ENCODE results near the gene ASH1L. TPM values are rescaled to one million over a fixed set of nuclear protein-coding genes. Genes with fewer than 3 reads are reported as not detected.

Gene ASH1L
- total and polyA plus RNA-seq, 2 experiments from 2014 or later, result 23.6 to 24.7 TPM

DNA sequence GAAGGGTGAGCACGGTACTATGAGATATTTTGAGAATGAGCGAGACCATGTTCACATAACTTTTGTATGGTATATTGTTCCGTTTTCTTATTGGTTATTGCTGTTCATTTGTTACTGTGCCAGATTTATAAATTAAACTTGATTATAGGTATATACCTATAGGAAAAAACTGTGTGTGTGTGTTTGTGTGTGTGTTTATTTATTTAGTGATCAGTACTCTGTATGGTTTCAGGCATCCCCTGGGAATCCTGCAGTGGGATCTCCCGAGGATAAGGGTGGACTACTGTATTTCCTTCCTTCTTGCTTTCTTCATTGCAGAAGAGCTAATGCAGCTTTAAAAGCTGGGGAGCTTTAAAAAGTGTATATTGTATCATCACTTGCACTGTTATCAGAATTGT is 8.0 kb upstream of the ASH1L start:
- Mint-ChIP-seq H3K4me1 (no peaks in the 10 kb centered on the region), H3K36me3 (ENCODE audit: low read depth) (peaks cover 21% of the 10 kb centered on the region), H3K27me3 (ENCODE audit: insufficient read depth, low read depth, poor library complexity) (peaks cover 2% of the 10 kb centered on the region), H3K4me3 (no peak overlapping the region), H3K27ac (no peak overlapping the region), H3K9me3 (no peaks in the 10 kb centered on the region)
- H3K79me2 ChIP-seq (replicated peaks; ENCODE audit: insufficient read depth), result peaks cover 63% of the 10 kb centered on the region
- H3K4me1 ChIP-seq (ENCODE audit: insufficient read depth), result no peaks in the 10 kb centered on the region
- no peak for ATAC-seq
- TF ChIP-seq STAT1 (IDR thresholded peaks at IDR 0.05; ENCODE audit: unreplicated experiment), result no peak
- TF ChIP-seq JUNB (IDR thresholded peaks at IDR 0.05; ENCODE audit: unreplicated experiment), result no peak
- TF ChIP-seq, protein P1, sequence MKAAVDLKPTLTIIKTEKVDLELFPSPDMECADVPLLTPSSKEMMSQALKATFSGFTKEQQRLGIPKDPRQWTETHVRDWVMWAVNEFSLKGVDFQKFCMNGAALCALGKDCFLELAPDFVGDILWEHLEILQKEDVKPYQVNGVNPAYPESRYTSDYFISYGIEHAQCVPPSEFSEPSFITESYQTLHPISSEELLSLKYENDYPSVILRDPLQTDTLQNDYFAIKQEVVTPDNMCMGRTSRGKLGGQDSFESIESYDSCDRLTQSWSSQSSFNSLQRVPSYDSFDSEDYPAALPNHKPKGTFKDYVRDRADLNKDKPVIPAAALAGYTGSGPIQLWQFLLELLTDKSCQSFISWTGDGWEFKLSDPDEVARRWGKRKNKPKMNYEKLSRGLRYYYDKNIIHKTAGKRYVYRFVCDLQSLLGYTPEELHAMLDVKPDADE (IDR thresholded peaks at IDR 0.05), result no peak
- TF ChIP-seq, protein P2, sequence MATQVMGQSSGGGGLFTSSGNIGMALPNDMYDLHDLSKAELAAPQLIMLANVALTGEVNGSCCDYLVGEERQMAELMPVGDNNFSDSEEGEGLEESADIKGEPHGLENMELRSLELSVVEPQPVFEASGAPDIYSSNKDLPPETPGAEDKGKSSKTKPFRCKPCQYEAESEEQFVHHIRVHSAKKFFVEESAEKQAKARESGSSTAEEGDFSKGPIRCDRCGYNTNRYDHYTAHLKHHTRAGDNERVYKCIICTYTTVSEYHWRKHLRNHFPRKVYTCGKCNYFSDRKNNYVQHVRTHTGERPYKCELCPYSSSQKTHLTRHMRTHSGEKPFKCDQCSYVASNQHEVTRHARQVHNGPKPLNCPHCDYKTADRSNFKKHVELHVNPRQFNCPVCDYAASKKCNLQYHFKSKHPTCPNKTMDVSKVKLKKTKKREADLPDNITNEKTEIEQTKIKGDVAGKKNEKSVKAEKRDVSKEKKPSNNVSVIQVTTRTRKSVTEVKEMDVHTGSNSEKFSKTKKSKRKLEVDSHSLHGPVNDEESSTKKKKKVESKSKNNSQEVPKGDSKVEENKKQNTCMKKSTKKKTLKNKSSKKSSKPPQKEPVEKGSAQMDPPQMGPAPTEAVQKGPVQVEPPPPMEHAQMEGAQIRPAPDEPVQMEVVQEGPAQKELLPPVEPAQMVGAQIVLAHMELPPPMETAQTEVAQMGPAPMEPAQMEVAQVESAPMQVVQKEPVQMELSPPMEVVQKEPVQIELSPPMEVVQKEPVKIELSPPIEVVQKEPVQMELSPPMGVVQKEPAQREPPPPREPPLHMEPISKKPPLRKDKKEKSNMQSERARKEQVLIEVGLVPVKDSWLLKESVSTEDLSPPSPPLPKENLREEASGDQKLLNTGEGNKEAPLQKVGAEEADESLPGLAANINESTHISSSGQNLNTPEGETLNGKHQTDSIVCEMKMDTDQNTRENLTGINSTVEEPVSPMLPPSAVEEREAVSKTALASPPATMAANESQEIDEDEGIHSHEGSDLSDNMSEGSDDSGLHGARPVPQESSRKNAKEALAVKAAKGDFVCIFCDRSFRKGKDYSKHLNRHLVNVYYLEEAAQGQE (IDR thresholded peaks at IDR 0.05; ENCODE audit: unreplicated experiment), result no peak
- TF ChIP-seq POLR2AphosphoS5 (IDR thresholded peaks at IDR 0.05; ENCODE audit: low read depth), result no peak
- no peak for TF ChIP-seq EZH2 (IDR thresholded peaks at IDR 0.05; ENCODE audit: low read depth, unreplicated experiment)
- TF ChIP-seq, protein P3, sequence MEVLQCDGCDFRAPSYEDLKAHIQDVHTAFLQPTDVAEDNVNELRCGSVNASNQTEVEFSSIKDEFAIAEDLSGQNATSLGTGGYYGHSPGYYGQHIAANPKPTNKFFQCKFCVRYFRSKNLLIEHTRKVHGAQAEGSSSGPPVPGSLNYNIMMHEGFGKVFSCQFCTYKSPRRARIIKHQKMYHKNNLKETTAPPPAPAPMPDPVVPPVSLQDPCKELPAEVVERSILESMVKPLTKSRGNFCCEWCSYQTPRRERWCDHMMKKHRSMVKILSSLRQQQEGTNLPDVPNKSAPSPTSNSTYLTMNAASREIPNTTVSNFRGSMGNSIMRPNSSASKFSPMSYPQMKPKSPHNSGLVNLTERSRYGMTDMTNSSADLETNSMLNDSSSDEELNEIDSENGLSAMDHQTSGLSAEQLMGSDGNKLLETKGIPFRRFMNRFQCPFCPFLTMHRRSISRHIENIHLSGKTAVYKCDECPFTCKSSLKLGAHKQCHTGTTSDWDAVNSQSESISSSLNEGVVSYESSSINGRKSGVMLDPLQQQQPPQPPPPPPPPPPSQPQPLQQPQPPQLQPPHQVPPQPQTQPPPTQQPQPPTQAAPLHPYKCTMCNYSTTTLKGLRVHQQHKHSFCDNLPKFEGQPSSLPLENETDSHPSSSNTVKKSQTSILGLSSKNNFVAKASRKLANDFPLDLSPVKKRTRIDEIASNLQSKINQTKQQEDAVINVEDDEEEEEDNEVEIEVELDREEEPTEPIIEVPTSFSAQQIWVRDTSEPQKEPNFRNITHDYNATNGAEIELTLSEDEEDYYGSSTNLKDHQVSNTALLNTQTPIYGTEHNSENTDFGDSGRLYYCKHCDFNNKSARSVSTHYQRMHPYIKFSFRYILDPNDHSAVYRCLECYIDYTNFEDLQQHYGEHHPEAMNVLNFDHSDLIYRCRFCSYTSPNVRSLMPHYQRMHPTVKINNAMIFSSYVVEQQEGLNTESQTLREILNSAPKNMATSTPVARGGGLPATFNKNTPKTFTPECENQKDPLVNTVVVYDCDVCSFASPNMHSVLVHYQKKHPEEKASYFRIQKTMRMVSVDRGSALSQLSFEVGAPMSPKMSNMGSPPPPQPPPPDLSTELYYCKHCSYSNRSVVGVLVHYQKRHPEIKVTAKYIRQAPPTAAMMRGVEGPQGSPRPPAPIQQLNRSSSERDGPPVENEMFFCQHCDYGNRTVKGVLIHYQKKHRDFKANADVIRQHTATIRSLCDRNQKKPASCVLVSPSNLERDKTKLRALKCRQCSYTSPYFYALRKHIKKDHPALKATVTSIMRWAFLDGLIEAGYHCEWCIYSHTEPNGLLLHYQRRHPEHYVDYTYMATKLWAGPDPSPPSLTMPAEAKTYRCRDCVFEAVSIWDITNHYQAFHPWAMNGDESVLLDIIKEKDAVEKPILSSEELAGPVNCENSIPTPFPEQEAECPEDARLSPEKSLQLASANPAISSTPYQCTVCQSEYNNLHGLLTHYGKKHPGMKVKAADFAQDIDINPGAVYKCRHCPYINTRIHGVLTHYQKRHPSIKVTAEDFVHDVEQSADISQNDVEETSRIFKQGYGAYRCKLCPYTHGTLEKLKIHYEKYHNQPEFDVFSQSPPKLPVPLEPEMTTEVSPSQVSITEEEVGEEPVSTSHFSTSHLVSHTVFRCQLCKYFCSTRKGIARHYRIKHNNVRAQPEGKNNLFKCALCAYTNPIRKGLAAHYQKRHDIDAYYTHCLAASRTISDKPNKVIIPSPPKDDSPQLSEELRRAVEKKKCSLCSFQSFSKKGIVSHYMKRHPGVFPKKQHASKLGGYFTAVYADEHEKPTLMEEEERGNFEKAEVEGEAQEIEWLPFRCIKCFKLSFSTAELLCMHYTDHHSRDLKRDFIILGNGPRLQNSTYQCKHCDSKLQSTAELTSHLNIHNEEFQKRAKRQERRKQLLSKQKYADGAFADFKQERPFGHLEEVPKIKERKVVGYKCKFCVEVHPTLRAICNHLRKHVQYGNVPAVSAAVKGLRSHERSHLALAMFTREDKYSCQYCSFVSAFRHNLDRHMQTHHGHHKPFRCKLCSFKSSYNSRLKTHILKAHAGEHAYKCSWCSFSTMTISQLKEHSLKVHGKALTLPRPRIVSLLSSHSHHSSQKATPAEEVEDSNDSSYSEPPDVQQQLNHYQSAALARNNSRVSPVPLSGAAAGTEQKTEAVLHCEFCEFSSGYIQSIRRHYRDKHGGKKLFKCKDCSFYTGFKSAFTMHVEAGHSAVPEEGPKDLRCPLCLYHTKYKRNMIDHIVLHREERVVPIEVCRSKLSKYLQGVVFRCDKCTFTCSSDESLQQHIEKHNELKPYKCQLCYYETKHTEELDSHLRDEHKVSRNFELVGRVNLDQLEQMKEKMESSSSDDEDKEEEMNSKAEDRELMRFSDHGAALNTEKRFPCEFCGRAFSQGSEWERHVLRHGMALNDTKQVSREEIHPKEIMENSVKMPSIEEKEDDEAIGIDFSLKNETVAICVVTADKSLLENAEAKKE (CRISPR knock-in tag; IDR thresholded peaks at IDR 0.05), result no peak
- TF ChIP-seq ZNF331 (CRISPR knock-in tag; IDR thresholded peaks at IDR 0.05; ENCODE audit: low read depth), result no peak
- TF ChIP-seq, protein P4, sequence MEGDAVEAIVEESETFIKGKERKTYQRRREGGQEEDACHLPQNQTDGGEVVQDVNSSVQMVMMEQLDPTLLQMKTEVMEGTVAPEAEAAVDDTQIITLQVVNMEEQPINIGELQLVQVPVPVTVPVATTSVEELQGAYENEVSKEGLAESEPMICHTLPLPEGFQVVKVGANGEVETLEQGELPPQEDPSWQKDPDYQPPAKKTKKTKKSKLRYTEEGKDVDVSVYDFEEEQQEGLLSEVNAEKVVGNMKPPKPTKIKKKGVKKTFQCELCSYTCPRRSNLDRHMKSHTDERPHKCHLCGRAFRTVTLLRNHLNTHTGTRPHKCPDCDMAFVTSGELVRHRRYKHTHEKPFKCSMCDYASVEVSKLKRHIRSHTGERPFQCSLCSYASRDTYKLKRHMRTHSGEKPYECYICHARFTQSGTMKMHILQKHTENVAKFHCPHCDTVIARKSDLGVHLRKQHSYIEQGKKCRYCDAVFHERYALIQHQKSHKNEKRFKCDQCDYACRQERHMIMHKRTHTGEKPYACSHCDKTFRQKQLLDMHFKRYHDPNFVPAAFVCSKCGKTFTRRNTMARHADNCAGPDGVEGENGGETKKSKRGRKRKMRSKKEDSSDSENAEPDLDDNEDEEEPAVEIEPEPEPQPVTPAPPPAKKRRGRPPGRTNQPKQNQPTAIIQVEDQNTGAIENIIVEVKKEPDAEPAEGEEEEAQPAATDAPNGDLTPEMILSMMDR (conservative IDR thresholded peaks at IDR 0.05; ENCODE audit: low read depth in 2 of 2), result no peak
- no peak for TF ChIP-seq CREB1 (CRISPR knock-in tag; IDR thresholded peaks at IDR 0.05; ENCODE audit: low read depth)
- TF ChIP-seq NANOG (IDR thresholded peaks at IDR 0.05; ENCODE audit: borderline replicate concordance), result no peak
- H2AFZ ChIP-seq, result no peak overlapping the region
- no peaks in the 10 kb centered on the region for H3K27me3 ChIP-seq (ENCODE audit: insufficient read depth)
- no peak overlapping the region for H3K27ac ChIP-seq (ENCODE audit: low read depth)
- H3F3A ChIP-seq (replicated peaks; ENCODE audit: low read depth), result no peaks in the 10 kb centered on the region
- no peak overlapping the region for H3K4me2 ChIP-seq
- H4K20me1 ChIP-seq (replicated peaks; ENCODE audit: insufficient read depth), result peaks cover 13% of the 10 kb centered on the region
- no peak for DNase-seq (ENCODE audit: low spot score)
- H3K36me3 ChIP-seq (ENCODE audit: insufficient read depth), result no peaks in the 10 kb centered on the region
- no peak overlapping the region for H3K4me3 ChIP-seq
- H3K9me2 ChIP-seq (ENCODE audit: insufficient read depth), result no peaks in the 10 kb centered on the region

Data from GM23338 (cell line).